Measurements from ENCODE around the gene RHOT1. TPM values are rescaled to one million over a fixed set of nuclear protein-coding genes. Genes with fewer than 3 reads are reported as not detected.
"Not testable (repeated sequence)": the region's sequence is repeated elsewhere in the genome, so short reads cannot be mapped to it uniquely, and the experiment has no call there.

Gene RHOT1
- total RNA-seq, 1 experiment from 2014 or later = 22.3 TPM

- DNase-seq (no peak), ATAC-seq (no peak)
- peak overlapping the region; percentile 88; the same call in 1 of the 2 replicates for H3K4me3 ChIP-seq (ENCODE audit: low read length)
- peak overlapping the region; percentile 87 for H3K4me2 ChIP-seq (ENCODE audit: low read length)
- no peaks in the 10 kb centered on the region for H3K9me3 ChIP-seq (ENCODE audit: low read length)
- no peaks in the 10 kb centered on the region for H3K36me3 ChIP-seq (ENCODE audit: low read depth, low read length)
- H3F3A ChIP-seq (ENCODE audit: low read length, unreplicated experiment) = no peaks in the 10 kb centered on the region
- peaks cover 7% of the 10 kb centered on the region; the same call in 1 of the 2 replicates for H3K4me1 ChIP-seq (ENCODE audit: insufficient read depth, low read length)
- no peak overlapping the region for H3K9ac ChIP-seq (ENCODE audit: low read length)
- no peaks in the 10 kb centered on the region for H3K9me2 ChIP-seq (replicated peaks; ENCODE audit: low read length)
- BruUV-seq (replicated peaks) = no TSS peak
- POLR2A ChIA-PET (ENCODE audit: unreplicated experiment) = no interaction called here
- H4K20me1 ChIP-seq (ENCODE audit: low read length) = no peaks in the 10 kb centered on the region
- no peaks in the 10 kb centered on the region for H3K27me3 ChIP-seq (ENCODE audit: low read length)
- CTCF ChIA-PET = no interaction called here
- TF ChIP-seq EZH2phosphoT487 (IDR thresholded peaks at IDR 0.05; ENCODE audit: borderline replicate concordance, low read length) (no peak), EZH2 (IDR thresholded peaks at IDR 0.05; ENCODE audit: low read length, unreplicated experiment) (no peak), CTCF (conservative IDR thresholded peaks at IDR 0.05; ENCODE audit: low read depth, low read length) (no peak)
- intact Hi-C loops (cut with micrococcal nuclease) = no loop called here
- H3K79me2 ChIP-seq (ENCODE audit: low read length) = no peaks in the 10 kb centered on the region
- peak overlapping the region; percentile 98 for H2AFZ ChIP-seq (ENCODE audit: low read length)
- H3K27ac ChIP-seq (ENCODE audit: low read length) = no peak overlapping the region
Measured at GRCh38 chr17:32126746-32127145, 15.6 kb upstream of the RHOT1 start.

- no TSS peak for BruUV-seq (replicated peaks)
- ATAC-seq (peak; percentile 93), DNase-seq (peak; percentile 49)
- peak overlapping the region; percentile 88 for H3K4me3 ChIP-seq (ENCODE audit: low read length)
- no peak for TF ChIP-seq EZH2phosphoT487 (IDR thresholded peaks at IDR 0.05; ENCODE audit: borderline replicate concordance, low read length)
- TF ChIP-seq CTCF (conservative IDR thresholded peaks at IDR 0.05; ENCODE audit: low read depth, low read length) = no peak
- no peak for TF ChIP-seq EZH2 (IDR thresholded peaks at IDR 0.05; ENCODE audit: low read length, unreplicated experiment)
- H3K9ac ChIP-seq (ENCODE audit: low read length) = peak overlapping the region; percentile 66
- H3K4me2 ChIP-seq (ENCODE audit: low read length) = peak overlapping the region; percentile 87
- ChIA-PET POLR2A (ENCODE audit: unreplicated experiment) (no interaction called here), CTCF (no interaction called here)
- no peaks in the 10 kb centered on the region for H3F3A ChIP-seq (ENCODE audit: low read length, unreplicated experiment)
- H3K27me3 ChIP-seq (ENCODE audit: low read length) = no peaks in the 10 kb centered on the region
- H3K36me3 ChIP-seq (ENCODE audit: low read depth, low read length) = no peaks in the 10 kb centered on the region
- no peaks in the 10 kb centered on the region for H4K20me1 ChIP-seq (ENCODE audit: low read length)
- H2AFZ ChIP-seq (ENCODE audit: low read length) = peak overlapping the region; percentile 98
- no peaks in the 10 kb centered on the region for H3K9me2 ChIP-seq (replicated peaks; ENCODE audit: low read length)
- H3K79me2 ChIP-seq (ENCODE audit: low read length) = no peaks in the 10 kb centered on the region
- H3K9me3 ChIP-seq (ENCODE audit: low read length) = no peaks in the 10 kb centered on the region
- peak overlapping the region; percentile 16; the same call in 1 of the 2 replicates for H3K27ac ChIP-seq (ENCODE audit: low read length)
- intact Hi-C loops (cut with micrococcal nuclease) = no loop called here
- peaks cover 7% of the 10 kb centered on the region; the same call in 1 of the 2 replicates for H3K4me1 ChIP-seq (ENCODE audit: insufficient read depth, low read length)
Measured at GRCh38 chr17:32127158-32127897, 15.0 kb upstream of the RHOT1 start.

GRCh38 chr17:32128470-32128869 is 13.8 kb upstream of the RHOT1 start:
- H3K36me3 ChIP-seq (ENCODE audit: low read depth, low read length); H3K27me3 ChIP-seq (ENCODE audit: low read length); H3F3A ChIP-seq (ENCODE audit: low read length, unreplicated experiment); BruUV-seq (replicated peaks); POLR2A ChIA-PET (ENCODE audit: unreplicated experiment); H3K27ac ChIP-seq (ENCODE audit: low read length); H3K9me3 ChIP-seq (ENCODE audit: low read length); DNase-seq; H3K9ac ChIP-seq (ENCODE audit: low read length); H3K79me2 ChIP-seq (ENCODE audit: low read length); ATAC-seq; H3K9me2 ChIP-seq (replicated peaks; ENCODE audit: low read length); CTCF ChIA-PET; H3K4me1 ChIP-seq (ENCODE audit: insufficient read depth, low read length); intact Hi-C loops (cut with micrococcal nuclease); H4K20me1 ChIP-seq (ENCODE audit: low read length): not testable (repeated sequence)
- Histone ChIP-seq H2AFZ (ENCODE audit: low read length) (0 out of 2 replicates have a peak overlapping the region, but pooled peaks have one; percentile 98), H3K4me2 (ENCODE audit: low read length) (peak overlapping the region; percentile 87), H3K4me3 (ENCODE audit: low read length) (peak overlapping the region; percentile 88; the same call in 1 of the 2 replicates)

GRCh38 chr17:32135497-32136117 is 6.7 kb upstream of the RHOT1 start:
- H3K9me3 ChIP-seq (ENCODE audit: low read length); H3K9me2 ChIP-seq (replicated peaks; ENCODE audit: low read length); POLR2A ChIA-PET (ENCODE audit: unreplicated experiment); H2AFZ ChIP-seq (ENCODE audit: low read length); H3F3A ChIP-seq (ENCODE audit: low read length, unreplicated experiment); ATAC-seq; H3K36me3 ChIP-seq (ENCODE audit: low read depth, low read length); DNase-seq; BruUV-seq (replicated peaks); CTCF ChIA-PET; H4K20me1 ChIP-seq (ENCODE audit: low read length); H3K27me3 ChIP-seq (ENCODE audit: low read length); H3K4me2 ChIP-seq (ENCODE audit: low read length); H3K79me2 ChIP-seq (ENCODE audit: low read length); H3K4me3 ChIP-seq (ENCODE audit: low read length); H3K9ac ChIP-seq (ENCODE audit: low read length); H3K27ac ChIP-seq (ENCODE audit: low read length); H3K4me1 ChIP-seq (ENCODE audit: insufficient read depth, low read length): not testable (repeated sequence)
- intact Hi-C loops (cut with micrococcal nuclease) = loop anchor here (5.0 kb wide), 1 partner anchor 128 kb away; the partner anchor contains the start of gene LRRC37B
